Spleen (tissue), 11 donors: ENCODE measurements around the gene ACMSD. TPM values are rescaled to one million over a fixed set of nuclear protein-coding genes. Genes with fewer than 3 reads are reported as not detected.

Source experiments
- DNase-seq: peaks from one replicate; pipeline ENCODE4 v3.0.0-alpha.2; 2020
- H3K27ac ChIP-seq, 8 donors: fragments of 200-600 bp; sonication (generic) in 7 of 8; 1 replicate in 4 of 8; 2 replicates in 4 of 8; pipeline versions ENCODE4 v1.5.0 to v1.8.0; 2016 to 2021; ENCODE audit warnings: inconsistent platforms in 4 of 8, mild to moderate bottlenecking in 4 of 8, moderate library complexity in 1 of 8
- H3K27me3 ChIP-seq, 7 donors: fragments of 200-600 bp; sonication (generic) in 6 of 7; replicated peaks in 1 of 7; 1 replicate in 4 of 7; 2 replicates in 3 of 7; pipeline versions ENCODE4 v1.5.0 to v1.8.0; 2016 to 2021; ENCODE audit warnings: inconsistent platforms in 3 of 7, mild to moderate bottlenecking in 1 of 7
- H3K36me3 ChIP-seq, 6 donors: fragments of 200-600 bp; sonication (generic) in 5 of 6; 1 replicate in 4 of 6; 2 replicates in 2 of 6; pipeline versions ENCODE4 v1.5.0 to v1.8.0; 2016 to 2021; ENCODE audit warnings: inconsistent platforms in 2 of 6
- H3K4me1 ChIP-seq, 6 donors: fragments of 200-600 bp; sonication (generic) in 5 of 6; 1 replicate in 3 of 6; 2 replicates in 3 of 6; pipeline versions ENCODE4 v1.5.0 to v1.8.0; 2016 to 2021; ENCODE audit warnings: inconsistent platforms in 3 of 6
- H3K4me3 ChIP-seq, 8 donors: fragments of 200-600 bp; sonication (generic) in 7 of 8; 1 replicate in 4 of 8; 2 replicates in 4 of 8; pipeline versions ENCODE4 v1.5.0 to v1.8.0; 2016 to 2021; ENCODE audit warnings: inconsistent platforms in 4 of 8, mild to moderate bottlenecking in 4 of 8, moderate library complexity in 2 of 8
- H3K9me3 ChIP-seq, 8 donors: fragments of 200-600 bp; sonication (generic) in 7 of 8; 1 replicate in 4 of 8; 2 replicates in 4 of 8; pipeline versions ENCODE4 v1.5.0 to v1.8.0; 2016 to 2021; ENCODE audit warnings: inconsistent platforms in 4 of 8
- POLR2A ChIP-seq, 3 donors: fragments of 450-650 bp; IDR thresholded peaks; one replicate each; pipeline ENCODE4 v1.5.1; 2017; ENCODE audit warnings: antibody characterized with exemption in 3 of 3, mild to moderate bottlenecking in 1 of 3
- POLR2AphosphoS5 ChIP-seq, 3 donors: sonication (generic); formaldehyde crosslinking; IDR thresholded peaks; one replicate each; pipeline ENCODE4 v1.5.1; 2017; ENCODE audit warnings: antibody characterized with exemption in 3 of 3
- WGBS, 5 donors: extraction: QIAGEN DNeasy Blood & Tissue Kit in 3 of 5; methylation state at CpG; one replicate each; pipeline versions ENCODE4 v1.1.5 to v1.1.7; 2013 to 2018; 5-methylcytosine and 5-hydroxymethylcytosine counted together
- intact Hi-C: fragments of 100-400 bp; cut with DNase I; formaldehyde crosslinking; loops from one replicate; pipeline ENCODE4 v1.15.0; 2023; ENCODE audit warnings: low total_unique reads
- polyA plus RNA-seq, 3 donors: library from polyadenylated mRNA; stranded (reverse); fragments of 200-250 nt; gene quantifications; one replicate each; pipeline ENCODE4 v1.2.1, GENCODE V29; 2013
- total RNA-seq, 7 donors: library from RNA; depleted of rRNA in 3 of 7; stranded (reverse); fragments of >200 nt in 3 of 7; fragmentation: NEBNext Ultra II Directional in 4 of 7; extraction: Animal tissue kit (Norgen Biotek cat#: 25700) in 4 of 7; gene quantifications; one replicate each; pipeline versions ENCODE4 v1.1.0 to v1.2.1, GENCODE V29; 2016 to 2021
- TF ChIP-seq, protein P1 (sequence below), 11 experiments: fragments of 200-600 bp in 7 of 11; fragments of 450-650 bp in 4 of 11; sonication (generic) in 4 of 11; IDR thresholded peaks in 8 of 11; conservative IDR thresholded peaks in 3 of 11; 1 replicate in 7 of 11; 2 replicates in 4 of 11; pipeline versions ENCODE4 v1.4.0 to v1.8.0; 2016 to 2021; ENCODE audit warnings: antibody characterized with exemption in 11 of 11, inconsistent platforms in 4 of 11, mild to moderate bottlenecking in 1 of 11
- donor health status: healthy with polysubstance abuse.
- donor health status: DM: no; HTN: no; CAD: no; lungs with moderate emphysema.
- donor health status: DM: no; HTN: no; CAD: no.
- donor health status: Bipolar disorder and iron deficiency.
- donor health status: healthy.
- donor health status: DM: no; HTN: no; CAD: no.
- donor health status: DM: yes; HTN: yes; CAD: no.

Gene ACMSD
- total and polyA plus RNA-seq, 10 donors, result not detected

DNA sequence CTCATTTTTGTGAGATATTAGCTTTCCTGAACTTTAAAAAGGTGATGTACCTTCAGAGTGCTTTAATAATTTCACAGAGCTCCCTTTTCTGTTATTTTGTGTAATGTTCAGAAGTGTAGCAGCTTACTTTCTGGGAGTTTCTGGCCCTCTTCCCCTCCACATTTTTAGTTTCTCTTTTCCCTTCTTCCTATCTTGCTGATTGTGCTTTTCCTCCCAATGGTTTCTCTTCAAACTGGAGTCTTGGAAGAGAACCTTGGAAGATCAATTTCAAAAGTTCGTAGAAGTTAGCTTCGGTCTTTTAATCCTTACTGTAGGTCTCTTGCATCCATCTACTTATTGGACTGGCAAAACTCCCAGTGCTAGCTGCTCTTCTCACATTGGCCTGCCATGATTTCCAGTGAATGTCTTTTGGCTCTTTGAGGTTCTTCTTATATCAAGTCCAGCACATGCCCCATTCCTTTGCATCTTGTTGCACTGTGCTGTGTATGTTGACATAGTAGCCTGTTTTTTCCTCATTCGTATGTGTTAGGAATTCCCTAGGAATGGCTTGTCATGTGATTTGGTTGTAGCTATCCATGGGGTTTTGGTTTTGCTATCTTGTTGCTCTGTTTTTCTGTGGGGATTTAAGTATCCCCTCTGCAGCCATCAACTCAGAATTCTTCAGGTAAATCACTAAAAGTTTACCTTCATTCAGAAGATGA, 88.0 kb downstream of the ACMSD start:
- H3K36me3 ChIP-seq, result peaks cover 0 to 49% (median 0%) of the 10 kb centered on the region in 6 donors
- H3K27ac ChIP-seq, result peak overlapping the region in 1 of 8 donors; percentile 12
- no peak for DNase-seq
- H3K27me3 ChIP-seq, result no peaks in the 10 kb centered on the region
- WGBS, 5 donors, result 77 to 92% (median 88%) methylated on average over 3 of the region's 3 CpGs
- TF ChIP-seq POLR2A (IDR thresholded peaks at IDR 0.05) (no peak), POLR2AphosphoS5 (IDR thresholded peaks at IDR 0.05) (no peak)
- TF ChIP-seq, protein P1, sequence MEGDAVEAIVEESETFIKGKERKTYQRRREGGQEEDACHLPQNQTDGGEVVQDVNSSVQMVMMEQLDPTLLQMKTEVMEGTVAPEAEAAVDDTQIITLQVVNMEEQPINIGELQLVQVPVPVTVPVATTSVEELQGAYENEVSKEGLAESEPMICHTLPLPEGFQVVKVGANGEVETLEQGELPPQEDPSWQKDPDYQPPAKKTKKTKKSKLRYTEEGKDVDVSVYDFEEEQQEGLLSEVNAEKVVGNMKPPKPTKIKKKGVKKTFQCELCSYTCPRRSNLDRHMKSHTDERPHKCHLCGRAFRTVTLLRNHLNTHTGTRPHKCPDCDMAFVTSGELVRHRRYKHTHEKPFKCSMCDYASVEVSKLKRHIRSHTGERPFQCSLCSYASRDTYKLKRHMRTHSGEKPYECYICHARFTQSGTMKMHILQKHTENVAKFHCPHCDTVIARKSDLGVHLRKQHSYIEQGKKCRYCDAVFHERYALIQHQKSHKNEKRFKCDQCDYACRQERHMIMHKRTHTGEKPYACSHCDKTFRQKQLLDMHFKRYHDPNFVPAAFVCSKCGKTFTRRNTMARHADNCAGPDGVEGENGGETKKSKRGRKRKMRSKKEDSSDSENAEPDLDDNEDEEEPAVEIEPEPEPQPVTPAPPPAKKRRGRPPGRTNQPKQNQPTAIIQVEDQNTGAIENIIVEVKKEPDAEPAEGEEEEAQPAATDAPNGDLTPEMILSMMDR (IDR thresholded peaks at IDR 0.05 in 8 of 11, conservative IDR thresholded peaks at IDR 0.05 in 3 of 11), result no peak
- no peaks in the 10 kb centered on the region for H3K9me3 ChIP-seq
- peaks cover 43 to 100% (median 91%) of the 10 kb centered on the region in 6 donors for H3K4me1 ChIP-seq
- H3K4me3 ChIP-seq, result no peak overlapping the region
- intact Hi-C loops, result no loop called here

DNA sequence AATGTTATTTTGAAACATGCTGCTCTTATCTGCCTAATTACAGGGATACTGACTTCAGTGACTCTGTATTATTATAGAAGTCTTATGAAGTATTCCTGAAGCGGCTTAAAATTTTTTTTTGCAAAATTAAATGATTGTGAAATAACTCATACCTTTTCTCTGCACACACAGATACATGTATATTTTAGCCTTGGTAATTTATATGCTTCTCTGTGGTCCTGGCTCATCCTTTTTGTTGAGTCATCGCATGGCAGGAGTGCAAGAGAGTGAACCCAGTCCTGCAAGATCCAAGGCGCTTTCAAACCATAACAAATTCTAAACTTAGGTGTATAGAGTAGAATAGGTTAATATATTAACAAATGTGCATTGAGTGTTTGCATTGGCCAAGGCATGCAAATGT, 88.8 kb downstream of the ACMSD start:
- WGBS, 5 donors, result 75 to 89% (median 78%) methylated on average over 3 of the region's 3 CpGs
- Histone ChIP-seq H3K4me1 (peaks cover 41 to 100% (median 90%) of the 10 kb centered on the region in 6 donors), H3K36me3 (peaks cover 0 to 51% (median 0%) of the 10 kb centered on the region in 6 donors), H3K27ac (no peak overlapping the region), H3K9me3 (no peaks in the 10 kb centered on the region), H3K4me3 (no peak overlapping the region), H3K27me3 (no peaks in the 10 kb centered on the region)
- intact Hi-C loops, result no loop called here
- TF ChIP-seq, protein P1 (IDR thresholded peaks at IDR 0.05 in 8 of 11, conservative IDR thresholded peaks at IDR 0.05 in 3 of 11), result no peak
- TF ChIP-seq POLR2AphosphoS5 (IDR thresholded peaks at IDR 0.05) (no peak), POLR2A (IDR thresholded peaks at IDR 0.05) (no peak)
- DNase-seq, result no peak

- Histone ChIP-seq H3K4me3 (no peak overlapping the region), H3K36me3 (peaks cover 0 to 40% (median 15%) of the 10 kb centered on the region in 6 donors), H3K9me3 (no peaks in the 10 kb centered on the region), H3K27me3 (no peaks in the 10 kb centered on the region), H3K27ac (no peak overlapping the region), H3K4me1 (peaks cover 38 to 97% (median 74%) of the 10 kb centered on the region in 6 donors)
- 81 to 89% (median 84%) methylated on average over 3 of the region's 3 CpGs for WGBS, 5 donors
- intact Hi-C loops, result no loop called here
- TF ChIP-seq POLR2AphosphoS5 (IDR thresholded peaks at IDR 0.05), result no peak
- no peak for TF ChIP-seq POLR2A (IDR thresholded peaks at IDR 0.05)
- TF ChIP-seq, protein P1 (IDR thresholded peaks at IDR 0.05 in 8 of 11, conservative IDR thresholded peaks at IDR 0.05 in 3 of 11), result no peak
- DNase-seq, result no peak
These were observed 94.6 kb downstream of the ACMSD start for GRCh38 chr2:134932864-134933526.

DNA sequence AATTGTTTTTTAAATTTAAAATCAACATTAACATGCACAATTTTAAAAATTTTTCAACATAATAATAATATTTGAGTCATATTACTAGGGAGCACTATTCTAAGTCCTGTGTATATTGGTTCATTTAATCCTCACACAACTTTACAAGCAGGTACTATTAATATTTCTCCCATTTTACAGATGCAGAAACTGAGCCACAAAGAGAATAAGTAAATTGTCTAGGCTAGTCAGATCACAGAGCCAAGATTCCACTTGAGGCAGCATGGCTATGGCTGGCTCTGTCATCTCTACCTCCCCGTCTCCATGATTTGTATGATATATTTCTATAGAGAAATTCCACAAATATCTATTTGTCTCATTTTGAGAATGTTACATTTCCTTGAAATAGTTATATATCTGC, 95.3 kb downstream of the ACMSD start:
- H3K9me3 ChIP-seq, result no peaks in the 10 kb centered on the region
- H3K27me3 ChIP-seq, result no peaks in the 10 kb centered on the region
- no peak overlapping the region for H3K4me3 ChIP-seq
- peaks cover 0 to 48% (median 20%) of the 10 kb centered on the region in 6 donors for H3K36me3 ChIP-seq
- TF ChIP-seq POLR2A (IDR thresholded peaks at IDR 0.05), result no peak
- no peak for TF ChIP-seq POLR2AphosphoS5 (IDR thresholded peaks at IDR 0.05)
- TF ChIP-seq, protein P1 (IDR thresholded peaks at IDR 0.05 in 8 of 11, conservative IDR thresholded peaks at IDR 0.05 in 3 of 11), result no peak
- intact Hi-C loops, result no loop called here
- WGBS, 5 donors, result 89 to 98% (median 95%) methylated on average over 1 of the region's 1 CpG
- H3K27ac ChIP-seq, result peak overlapping the region in 2 of 8 donors; percentile 23 to 24
- H3K4me1 ChIP-seq, result peaks cover 38 to 95% (median 66%) of the 10 kb centered on the region in 6 donors
- no peak for DNase-seq
